NCI-H774 (cell line): Measurements from ENCODE around the gene OARD1.
"Not testable (repeated sequence)": the region's sequence is repeated elsewhere in the genome, so short reads cannot be mapped to it uniquely, and the experiment has no call there.

Experiments
- DNase-seq: peaks from one replicate; lab custom pipeline; 2025; lab: John Stamatoyannopoulos, UW

The OARD1 gene, protein sequence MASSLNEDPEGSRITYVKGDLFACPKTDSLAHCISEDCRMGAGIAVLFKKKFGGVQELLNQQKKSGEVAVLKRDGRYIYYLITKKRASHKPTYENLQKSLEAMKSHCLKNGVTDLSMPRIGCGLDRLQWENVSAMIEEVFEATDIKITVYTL

DNA sequence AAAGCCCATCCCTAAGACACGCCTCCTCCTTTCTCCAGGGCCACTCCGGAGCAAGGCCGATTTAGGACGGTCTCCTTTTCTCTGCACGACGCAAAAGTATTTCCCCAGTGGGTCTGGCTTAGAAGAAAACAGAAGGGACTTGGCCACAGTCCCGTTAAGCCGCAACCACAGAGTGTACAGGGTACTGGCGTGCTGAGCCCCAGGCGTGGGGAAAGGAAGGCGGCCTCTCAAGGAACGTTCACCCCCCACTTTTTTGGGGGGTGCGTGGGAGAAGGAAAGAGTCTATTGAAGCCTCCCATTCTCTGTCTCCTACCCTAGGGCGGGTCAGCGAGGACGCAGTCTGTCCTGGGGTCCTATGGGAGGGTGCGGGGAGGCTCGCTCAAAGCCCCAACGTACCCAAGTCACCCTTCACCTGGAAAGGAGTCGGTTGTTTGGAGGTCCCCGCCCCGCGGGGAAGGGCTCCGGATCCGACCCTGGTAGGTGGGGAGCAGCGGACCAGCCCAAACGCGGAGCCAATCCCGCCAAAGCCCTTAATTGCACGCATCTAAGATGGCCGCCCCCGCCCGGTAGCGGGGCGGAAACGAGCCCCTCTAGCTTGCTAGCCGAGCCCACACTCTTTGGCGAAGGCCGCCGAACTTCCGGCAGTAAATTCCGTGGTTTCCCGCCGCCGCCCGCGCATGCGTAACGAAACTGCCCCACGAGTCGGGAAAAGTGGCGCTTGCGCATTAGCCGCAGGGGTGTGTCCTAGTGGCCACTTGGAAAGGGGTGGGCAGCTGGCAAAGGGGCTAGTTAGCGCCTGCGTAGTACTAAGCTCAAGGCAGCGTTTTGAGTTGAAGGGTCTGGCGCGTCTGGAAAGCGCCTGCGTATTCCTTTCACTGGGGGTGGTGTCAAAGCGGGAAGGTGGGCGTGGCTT lies at the start of gene OARD1:
Gene OARD1, minus strand, starts transcription at position 434 of the 913 bp plus-strand sequence. CDS start 722 bp downstream, outside the sequence.
- peak; percentile 100 for DNase-seq

- no peak for DNase-seq
Measured at GRCh38 chr6:41120058-41120457, 47.9 kb upstream of the OARD1 start.

GRCh38 chr6:41119508-41119907 lies 47.4 kb upstream of the OARD1 start:
- DNase-seq, result no peak

DNA sequence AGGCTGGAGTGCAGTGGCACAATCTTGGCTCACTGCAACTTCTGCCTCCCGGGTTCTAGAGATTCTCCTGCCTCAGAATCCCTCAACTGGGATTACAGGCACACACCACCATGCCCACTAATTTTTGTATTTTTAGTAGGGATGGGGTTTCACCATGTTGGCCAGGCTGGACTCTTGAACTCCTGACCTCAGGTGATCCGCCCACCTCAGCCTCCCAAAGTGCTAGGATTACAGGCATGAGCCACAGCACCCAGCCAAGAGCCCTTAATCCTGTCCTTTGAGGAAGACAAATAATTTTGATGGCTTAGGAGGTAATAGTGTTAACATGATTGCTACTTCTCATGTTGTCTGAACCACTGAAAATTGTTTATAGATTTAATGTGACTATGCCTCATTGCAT lies 42.9 kb upstream of the OARD1 start:
- not testable (repeated sequence) for DNase-seq

DNA sequence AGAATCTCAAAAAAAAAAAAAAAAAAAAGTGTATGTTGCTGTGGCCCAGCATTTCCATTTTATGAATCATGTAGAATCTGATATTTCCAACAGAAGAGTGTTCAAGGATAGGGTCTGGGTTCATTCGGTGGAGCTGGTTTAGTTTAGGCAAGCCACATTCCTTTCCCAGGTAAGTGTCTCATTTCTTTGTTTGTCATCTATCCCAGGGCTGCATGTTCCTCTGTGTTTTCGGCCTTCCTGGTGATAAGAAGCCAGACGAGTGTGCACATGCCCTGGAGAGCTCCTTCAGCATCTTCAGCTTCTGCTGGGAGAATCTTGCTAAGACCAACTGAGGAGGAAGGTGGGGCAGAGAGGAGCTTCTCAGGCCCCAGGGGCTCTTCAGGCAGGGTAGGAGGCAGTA lies 38.9 kb upstream of the OARD1 start:
- no peak for DNase-seq

DNA sequence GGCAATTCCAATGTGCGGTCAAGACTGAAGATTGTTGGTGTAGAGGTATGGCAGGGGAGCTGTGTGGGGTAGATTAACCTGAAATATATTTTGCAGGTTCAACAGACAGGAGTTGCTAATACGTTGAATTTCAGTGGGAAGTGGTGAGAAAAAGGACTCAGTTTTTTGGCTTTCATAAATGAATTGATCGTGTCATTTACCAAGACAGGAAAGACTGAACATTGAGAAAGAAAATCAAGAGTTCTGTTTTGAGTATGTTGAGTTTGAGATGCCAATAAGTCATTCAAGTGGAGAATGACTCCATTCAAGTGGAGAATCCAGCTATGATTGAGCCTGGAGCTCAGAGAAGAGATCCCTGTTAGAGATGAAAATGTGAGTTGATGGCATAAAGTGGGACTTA lies 31.7 kb upstream of the OARD1 start:
- DNase-seq, result no peak

- no peak for DNase-seq
Measured at GRCh38 chr6:41100871-41101287, 28.7 kb upstream of the OARD1 start.

- no peak for DNase-seq
Measured at GRCh38 chr6:41098366-41098765, 26.2 kb upstream of the OARD1 start.

- DNase-seq, result no peak
Measured at GRCh38 chr6:41097467-41098090, 25.4 kb upstream of the OARD1 start.

- DNase-seq, result no peak
Measured at GRCh38 chr6:41093729-41094128, 21.6 kb upstream of the OARD1 start.

- peak; percentile 13 for DNase-seq
Measured at GRCh38 chr6:41092421-41093140, 20.4 kb upstream of the OARD1 start.

- no peak for DNase-seq
Measured at GRCh38 chr6:41090841-41091761, 18.9 kb upstream of the OARD1 start.

- no peak for DNase-seq
Measured at GRCh38 chr6:41088451-41088850, 16.3 kb upstream of the OARD1 start.

GRCh38 chr6:41085182-41085581 lies 13.0 kb upstream of the OARD1 start:
- no peak for DNase-seq

DNA sequence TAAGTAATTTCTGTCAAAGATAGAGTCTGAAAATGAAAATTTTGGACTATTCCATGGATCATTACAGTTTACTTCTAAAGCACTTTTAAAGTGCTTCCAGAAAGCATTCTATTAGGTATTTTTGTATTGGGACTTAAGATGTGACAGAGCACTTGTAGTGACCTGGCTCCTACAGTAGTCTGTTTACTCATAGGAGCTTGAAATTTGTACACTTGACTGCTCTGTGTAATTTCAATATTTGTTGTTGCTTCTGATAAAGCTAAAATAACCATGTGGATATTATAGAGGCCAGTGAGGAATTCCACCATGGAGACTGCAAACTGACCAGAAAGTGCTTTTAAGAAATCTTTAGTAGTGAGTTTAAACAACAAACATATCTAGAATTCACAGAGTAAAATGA lies 10.9 kb upstream of the OARD1 start:
- DNase-seq, result no peak

GRCh38 chr6:41080621-41081020 lies 8.5 kb upstream of the OARD1 start:
- DNase-seq, result no peak

GRCh38 chr6:41079080-41079479 lies 6.9 kb upstream of the OARD1 start:
- no peak for DNase-seq

DNA sequence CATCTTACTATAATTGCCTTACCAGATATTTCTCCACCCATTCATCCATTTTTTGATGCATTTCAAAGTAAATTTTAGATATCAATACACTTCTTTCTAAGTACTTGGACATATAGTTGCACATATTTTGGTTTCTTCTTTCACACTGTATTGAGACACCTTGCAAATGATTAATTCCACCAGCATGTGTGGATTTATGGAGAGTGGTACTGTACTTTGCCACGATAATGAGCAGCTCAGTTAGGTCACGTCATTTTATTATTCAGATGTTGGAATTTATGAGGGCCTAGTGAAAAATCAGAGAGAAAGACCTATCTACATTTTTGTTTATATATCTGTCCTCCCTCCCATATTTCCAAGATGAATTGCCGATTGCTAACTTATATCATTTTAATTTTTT lies 5.9 kb upstream of the OARD1 start:
- no peak for DNase-seq

DNA sequence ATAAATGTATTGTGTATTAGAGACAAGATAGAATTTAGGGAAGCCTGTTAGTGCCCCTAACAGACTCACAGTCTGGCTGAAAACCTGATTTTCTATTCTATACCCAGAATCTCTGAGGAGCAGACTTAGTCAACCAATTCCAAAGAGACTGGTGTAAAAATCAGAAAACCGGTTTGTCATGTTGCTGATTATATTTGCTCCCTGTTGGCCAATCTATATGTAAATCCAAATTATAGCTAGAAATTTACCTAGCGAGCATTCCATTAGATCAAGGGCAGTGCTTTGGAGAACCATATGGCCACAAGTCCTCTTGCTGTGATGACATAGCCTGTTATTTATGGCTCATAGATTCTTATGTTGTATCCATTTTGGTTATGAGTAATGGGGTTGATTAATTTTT lies 5.4 kb upstream of the OARD1 start:
- DNase-seq, result no peak

- DNase-seq, result no peak
Measured at GRCh38 chr6:41075651-41076626, 3.8 kb upstream of the OARD1 start.
